DMS53 (cell line): ENCODE measurements around the gene CFD.
"Not testable (repeated sequence)": the region's sequence is repeated elsewhere in the genome, so short reads cannot be mapped to it uniquely, and the experiment has no call there.

Experiments used
- DNase-seq: peaks from one replicate; lab custom pipeline; 2025; lab: John Stamatoyannopoulos, UW

Gene CFD

DNA sequence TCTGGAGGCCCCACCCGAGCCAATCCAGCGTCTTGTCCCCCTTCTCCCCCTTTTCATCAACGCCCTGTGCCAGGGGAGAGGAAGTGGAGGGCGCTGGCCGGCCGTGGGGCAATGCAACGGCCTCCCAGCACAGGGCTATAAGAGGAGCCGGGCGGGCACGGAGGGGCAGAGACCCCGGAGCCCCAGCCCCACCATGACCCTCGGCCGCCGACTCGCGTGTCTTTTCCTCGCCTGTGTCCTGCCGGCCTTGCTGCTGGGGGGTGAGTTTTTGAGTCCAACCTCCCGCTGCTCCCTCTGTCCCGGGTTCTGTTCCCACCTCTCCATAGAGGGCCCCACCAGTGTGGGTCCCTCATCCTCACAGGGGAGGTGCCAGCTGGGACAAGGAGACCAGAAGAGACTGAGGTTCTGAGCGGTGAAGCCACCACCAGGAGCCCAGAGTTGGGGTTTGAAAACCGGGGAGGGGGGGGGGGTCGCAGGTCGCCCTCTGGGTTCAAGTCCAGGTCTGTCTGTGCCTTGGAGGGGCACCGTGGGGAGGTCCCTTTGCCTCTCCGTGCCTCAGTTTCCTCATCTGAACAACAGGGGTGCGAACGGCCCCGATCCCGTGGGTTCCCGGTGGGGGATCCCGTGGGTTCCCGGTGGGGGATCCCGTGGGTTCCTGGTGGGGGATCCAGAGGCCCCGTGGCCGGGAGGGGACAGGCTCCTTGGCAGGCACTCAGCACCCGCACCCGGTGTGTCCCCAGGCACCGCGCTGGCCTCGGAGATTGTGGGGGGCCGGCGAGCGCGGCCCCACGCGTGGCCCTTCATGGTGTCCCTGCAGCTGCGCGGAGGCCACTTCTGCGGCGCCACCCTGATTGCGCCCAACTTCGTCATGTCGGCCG lies 7.1 kb upstream of the CFD start, which contains the start of gene ELANE:
Gene ELANE (plus strand): TSS at position 168 of the 878 bp plus-strand sequence. CDS start 26 bp downstream, at position 194.
- no peak for DNase-seq

DNA sequence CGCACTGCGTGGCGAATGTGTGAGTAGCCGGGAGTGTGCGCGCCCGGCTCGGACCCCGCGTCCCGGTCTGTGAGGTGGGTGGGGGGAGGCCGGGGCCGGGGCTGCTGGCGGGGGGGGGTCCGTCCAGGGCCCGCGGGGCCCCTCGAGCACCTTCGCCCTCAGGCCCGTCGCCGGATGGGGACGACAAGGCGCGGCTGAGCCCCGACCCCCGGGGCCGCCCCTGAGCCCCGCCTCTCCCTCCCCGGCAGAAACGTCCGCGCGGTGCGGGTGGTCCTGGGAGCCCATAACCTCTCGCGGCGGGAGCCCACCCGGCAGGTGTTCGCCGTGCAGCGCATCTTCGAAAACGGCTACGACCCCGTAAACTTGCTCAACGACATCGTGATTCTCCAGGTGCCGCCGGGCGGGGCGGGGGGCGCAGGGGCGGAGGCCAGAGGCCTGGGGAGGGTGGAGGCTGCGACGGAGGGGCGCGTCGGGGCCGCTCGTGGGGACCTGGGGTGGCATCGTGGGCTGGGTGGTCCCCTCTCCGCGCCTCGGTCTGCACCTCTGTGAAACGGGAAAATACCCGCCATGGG lies 6.4 kb upstream of the CFD start:
- no peak for DNase-seq

DNA sequence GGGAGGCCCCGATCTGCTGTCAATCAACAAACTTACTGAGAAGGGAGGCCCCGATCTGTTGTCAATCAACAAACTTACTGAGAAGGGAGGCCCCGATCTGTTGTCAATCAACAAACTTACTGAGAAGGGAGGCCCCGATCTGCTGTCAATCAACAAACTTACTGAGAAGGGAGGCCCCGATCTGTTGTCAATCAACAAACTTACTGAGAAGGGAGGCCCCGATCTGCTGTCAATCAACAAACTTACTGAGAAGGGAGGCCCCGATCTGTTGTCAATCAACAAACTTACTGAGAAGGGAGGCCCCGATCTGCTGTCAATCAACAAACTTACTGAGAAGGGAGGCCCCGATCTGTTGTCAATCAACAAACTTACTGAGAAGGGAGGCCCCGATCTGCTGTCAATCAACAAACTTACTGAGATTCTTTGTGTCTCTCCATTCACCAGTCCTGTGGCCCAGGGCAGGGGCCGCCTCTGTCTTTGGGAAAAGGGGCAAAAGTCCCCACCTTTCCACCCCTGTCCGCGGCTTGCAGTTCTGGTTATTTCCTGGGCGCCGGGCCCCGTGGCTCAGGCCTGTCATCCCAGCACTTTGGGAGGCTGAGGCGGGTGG lies 5.7 kb upstream of the CFD start:
- DNase-seq, result not testable (repeated sequence)

DNA sequence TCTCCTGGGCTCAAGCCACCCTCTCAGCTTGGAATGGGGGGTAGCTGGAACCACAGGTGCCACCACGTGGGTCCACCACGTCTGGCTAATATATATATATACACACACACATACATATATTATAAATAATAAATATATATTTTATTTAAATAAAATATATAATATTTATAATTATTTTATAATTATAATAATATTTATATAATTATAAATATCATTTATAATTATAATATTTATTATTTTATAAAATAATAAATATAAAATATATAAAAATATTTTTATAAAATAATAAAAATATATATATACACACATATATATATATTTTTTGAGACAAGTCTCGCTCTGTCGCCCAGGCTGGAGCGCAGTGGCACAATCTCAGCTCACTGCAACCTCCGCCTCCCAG lies 4.9 kb upstream of the CFD start:
- DNase-seq, result no peak

DNA sequence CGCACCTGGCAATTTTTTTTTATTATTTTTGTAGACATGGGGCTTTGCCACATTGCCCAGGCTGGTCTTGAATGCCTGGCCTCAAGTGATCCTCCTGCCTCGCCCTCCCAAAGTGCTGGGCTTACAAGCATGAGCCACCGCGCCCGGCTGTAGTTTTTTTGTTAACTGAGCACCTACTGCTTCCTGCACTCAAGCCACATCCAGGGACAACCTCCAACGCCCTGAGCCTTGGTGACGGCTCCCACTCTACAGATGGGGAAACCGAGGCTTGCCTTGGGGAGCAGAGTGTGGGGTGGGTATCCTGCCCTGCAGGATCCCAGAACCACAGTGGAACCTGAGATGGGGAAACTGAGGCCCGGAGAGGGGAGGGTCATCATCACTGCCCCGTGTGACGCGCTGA lies 4.3 kb upstream of the CFD start:
- no peak for DNase-seq

DNA sequence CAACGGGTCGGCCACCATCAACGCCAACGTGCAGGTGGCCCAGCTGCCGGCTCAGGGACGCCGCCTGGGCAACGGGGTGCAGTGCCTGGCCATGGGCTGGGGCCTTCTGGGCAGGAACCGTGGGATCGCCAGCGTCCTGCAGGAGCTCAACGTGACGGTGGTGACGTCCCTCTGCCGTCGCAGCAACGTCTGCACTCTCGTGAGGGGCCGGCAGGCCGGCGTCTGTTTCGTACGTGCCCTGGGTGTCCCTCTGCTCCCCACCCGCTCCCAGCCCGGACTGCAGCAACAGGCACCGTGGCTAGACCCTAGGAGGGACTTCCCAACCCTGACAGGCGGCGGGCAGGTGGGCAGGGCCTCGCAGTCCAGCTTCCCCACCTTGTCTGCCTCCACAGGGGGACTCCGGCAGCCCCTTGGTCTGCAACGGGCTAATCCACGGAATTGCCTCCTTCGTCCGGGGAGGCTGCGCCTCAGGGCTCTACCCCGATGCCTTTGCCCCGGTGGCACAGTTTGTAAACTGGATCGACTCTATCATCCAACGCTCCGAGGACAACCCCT lies 3.8 kb upstream of the CFD start:
- DNase-seq, result peak; percentile 58

DNA sequence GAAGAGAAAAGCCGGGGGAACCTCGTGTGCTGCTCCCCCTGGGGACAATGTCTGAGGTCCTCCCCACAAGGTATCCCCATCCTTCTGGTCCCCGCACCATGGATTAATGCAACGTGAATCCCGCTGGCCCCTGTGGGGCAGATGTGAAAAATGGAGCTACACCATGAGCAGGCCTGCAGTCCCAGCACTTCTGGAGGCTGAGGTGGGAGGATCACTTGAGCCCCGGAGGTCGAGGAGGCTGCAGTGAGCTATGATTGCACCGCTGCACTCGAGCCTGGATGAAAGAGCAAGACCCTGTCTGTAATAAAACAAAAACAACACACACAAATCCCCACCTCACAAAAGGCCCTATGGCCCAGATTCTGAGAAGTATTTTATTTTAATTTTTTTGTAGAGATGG lies 1.2 kb upstream of the CFD start:
- DNase-seq, result no peak

DNA sequence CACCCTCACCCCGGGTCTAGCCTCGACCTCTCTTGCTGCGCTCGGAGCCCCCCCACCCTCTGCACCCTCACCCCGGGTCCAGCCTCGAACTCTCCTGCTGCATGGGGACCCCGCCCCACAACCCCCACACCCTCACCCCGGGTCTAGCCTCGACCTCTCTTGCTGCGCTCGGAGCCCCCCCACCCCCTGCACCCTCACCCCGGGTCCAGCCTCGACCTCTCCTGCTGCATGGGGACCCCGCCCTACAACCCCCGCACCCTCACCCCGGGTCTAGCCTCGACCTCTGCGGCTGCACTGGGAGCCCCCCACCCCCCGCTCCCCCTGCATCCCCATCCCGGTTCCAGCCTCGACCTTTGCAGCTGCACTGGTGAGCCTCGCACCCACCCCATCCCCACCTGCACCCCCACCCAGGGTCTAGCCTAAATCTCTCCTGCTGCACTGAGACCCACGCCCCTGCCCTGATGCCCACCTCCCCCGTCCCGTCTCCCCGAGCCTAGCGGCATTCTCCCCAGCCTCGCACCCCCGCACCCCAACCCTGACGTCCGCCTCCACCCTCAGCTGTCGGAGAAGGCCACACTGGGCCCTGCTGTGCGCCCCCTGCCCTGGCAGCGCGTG lies 1.8 kb downstream of the CFD start:
- no peak for DNase-seq

DNA sequence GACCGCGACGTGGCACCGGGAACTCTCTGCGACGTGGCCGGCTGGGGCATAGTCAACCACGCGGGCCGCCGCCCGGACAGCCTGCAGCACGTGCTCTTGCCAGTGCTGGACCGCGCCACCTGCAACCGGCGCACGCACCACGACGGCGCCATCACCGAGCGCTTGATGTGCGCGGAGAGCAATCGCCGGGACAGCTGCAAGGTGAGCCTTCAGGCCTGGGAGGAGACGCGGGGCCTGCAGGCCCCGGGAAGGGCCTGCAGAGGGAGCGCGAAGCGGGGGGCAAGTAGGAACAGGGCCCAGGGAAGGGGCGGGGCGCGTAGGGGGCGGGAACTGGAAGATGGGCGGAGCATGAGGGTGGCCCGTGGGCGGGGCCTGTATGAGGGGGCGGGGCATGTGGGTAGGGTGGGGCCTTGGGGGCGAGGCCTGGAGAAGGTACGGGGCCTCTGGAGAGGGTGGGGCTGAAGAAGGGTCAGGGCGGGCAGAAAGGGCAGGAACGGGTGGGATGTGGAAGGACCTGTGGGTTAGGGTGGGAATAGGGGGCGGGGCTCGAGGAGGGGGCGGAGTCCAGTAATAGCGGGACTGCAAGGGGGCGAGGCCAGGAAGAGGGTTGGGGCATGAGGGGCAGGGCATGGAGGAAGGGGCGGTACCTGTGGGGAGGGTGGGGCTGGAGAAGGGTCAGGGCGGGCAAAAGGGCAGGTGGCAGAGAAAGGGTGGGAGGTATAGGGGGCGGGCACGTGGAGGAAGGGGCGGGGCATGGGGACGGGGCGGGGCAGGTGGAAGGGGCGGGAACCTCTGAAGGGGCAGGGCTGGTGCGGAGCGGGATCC lies 2.5 kb downstream of the CFD start:
- peak; percentile 74 for DNase-seq

DNA sequence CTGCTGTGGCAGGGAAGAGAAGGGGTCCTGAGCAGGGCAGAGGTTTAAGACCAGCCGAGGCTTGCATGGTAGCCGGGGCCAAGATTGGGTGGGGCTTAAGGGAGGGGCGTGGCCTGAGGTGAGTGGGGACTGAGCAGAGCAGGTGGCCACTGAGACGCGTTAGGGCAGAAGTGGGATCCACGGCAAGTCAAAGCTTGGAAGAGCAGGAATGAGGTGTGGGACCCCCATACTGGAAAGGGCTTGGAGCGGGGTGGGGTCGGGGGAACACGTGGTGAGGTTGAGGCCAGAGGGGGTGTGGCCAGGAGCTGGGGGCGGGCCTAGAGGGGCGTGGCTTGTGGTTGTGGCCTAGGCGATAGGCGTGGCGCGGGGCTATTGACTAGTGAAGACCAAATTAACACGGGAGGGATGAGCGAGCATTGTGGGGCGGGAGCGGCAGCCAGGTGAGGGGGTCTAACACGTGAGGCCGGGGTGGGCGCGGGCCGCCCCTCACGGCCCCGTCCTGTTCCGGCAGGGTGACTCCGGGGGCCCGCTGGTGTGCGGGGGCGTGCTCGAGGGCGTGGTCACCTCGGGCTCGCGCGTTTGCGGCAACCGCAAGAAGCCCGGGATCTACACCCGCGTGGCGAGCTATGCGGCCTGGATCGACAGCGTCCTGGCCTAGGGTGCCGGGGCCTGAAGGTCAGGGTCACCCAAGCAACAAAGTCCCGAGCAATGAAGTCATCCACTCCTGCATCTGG lies 3.3 kb downstream of the CFD start:
- peak; percentile 57 for DNase-seq

DNA sequence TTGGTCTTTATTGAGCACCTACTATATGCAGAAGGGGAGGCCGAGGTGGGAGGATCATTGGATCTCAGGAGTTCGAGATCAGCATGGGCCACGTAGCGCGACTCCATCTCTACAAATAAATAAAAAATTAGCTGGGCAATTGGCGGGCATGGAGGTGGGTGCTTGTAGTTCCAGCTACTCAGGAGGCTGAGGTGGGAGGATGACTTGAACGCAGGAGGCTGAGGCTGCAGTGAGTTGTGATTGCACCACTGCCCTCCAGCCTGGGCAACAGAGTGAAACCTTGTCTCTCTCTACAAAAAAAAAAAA lies 3.8 kb downstream of the CFD start:
- no peak for DNase-seq

DNA sequence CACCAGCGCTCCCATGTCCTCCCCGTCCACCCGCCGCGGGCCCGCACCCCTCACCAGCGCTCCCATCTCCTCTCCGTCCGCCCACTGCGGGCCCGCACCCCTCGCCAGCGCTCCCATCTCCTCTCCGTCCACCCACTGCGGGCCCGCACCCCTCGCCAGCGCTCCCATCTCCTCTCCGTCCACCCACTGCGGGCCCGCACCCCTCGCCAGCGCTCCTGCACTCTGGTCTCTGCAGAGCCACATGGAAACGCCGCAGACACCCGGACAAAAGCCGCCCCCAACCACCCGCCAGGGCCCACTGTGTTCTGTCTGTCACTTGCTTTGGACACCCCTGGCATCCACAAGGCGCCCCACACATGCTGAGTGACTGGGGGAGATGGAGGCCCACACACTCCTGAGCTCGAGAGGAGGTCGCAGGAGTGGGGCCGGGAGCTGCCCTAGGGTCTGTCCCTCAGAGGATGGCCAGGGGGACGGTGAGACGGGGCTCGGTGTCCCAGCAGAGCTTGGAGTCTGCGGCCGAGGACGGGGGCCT lies 7.4 kb downstream of the CFD start:
- DNase-seq, result no peak

DNA sequence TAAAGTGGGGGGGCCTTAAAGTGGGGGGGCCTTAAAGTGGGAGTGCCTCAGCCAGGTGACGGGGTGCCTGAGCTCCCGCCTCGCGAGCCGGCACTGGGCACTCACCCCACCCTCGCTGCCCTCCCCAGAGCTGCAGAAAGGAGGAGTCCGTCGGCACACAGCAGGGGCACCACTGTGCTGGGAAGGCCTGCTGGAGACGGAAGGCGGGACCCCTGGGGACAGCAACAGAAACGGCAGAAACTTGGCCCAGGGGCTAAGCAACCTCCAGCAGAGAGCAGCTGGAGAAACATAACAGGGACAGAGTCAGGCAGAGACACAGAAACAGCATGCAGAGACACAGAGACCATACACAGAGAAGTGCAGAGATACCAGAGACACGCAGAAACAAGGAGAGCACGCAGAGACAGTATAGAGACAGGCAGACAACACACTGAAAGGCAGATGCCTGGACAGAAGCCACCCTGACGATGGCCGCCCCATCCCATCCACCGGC lies 7.9 kb downstream of the CFD start:
- no peak for DNase-seq

DNA sequence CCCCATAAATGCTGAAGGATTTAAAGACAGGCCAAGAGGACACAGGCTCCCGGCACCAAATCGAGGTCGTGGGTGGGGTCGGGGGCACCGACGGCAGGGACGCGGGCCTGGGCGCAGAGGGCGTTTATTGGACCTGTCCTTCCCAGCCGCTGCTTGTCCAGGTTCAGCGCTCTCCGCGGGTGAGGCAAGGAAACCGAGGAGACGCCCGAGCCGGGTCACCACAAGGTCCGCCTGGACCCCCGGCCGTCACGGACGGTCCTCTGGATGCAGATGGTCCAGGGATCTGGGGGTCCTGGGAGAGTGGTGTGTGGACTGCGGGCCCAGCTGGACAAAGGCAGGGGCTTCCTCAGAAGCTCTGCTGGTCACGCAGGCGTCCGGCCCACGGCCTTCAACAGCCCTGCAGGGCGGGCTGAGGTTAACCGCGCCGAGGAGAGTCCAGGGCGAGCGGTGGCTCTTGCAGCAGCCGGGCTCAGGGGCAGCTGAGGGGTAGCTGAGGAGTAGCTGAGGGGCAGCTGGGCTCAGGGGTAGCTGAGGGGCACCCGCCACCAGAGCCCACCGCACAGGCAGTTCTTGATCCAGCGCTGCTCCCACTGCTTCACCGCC lies 8.5 kb downstream of the CFD start:
- DNase-seq, result no peak

DNA sequence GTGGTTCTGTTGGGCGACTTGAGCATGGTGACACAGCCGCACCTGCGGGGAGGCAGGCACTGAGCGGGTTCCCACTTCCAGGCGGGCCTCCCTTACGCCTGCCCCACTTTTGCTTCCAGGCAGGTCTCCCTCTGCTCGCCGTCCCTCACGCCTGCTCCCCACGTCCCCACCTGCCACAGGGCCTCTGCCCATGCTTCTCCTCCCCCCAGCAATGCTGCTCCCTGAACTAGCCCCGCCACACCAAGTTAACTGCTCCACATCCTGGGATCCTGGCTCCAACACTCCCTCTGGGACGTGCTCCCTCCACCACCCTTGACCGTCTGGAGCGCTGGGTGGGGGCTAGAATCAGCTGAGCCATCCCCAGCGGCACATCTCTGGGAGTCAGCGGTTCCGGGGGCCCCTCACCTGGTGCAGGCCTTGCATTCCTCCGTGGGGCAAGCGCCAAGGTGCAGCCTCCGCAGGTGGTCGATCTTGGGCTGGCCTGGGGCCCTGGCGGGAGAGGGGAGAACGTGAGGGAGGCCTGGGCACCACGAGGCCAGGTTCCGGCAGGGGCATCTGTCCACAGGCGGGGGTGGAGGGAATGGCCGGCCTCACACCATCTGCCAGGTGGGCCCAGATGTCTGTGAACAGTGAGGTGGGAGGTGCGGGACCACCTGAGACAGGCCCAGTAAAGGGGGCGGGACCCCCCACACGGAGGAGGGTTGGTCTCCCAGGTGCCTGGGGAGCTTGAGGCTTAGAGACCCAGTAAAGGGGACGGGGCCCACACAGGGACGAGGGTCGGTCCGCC lies 9.2 kb downstream of the CFD start:
- no peak for DNase-seq

DNA sequence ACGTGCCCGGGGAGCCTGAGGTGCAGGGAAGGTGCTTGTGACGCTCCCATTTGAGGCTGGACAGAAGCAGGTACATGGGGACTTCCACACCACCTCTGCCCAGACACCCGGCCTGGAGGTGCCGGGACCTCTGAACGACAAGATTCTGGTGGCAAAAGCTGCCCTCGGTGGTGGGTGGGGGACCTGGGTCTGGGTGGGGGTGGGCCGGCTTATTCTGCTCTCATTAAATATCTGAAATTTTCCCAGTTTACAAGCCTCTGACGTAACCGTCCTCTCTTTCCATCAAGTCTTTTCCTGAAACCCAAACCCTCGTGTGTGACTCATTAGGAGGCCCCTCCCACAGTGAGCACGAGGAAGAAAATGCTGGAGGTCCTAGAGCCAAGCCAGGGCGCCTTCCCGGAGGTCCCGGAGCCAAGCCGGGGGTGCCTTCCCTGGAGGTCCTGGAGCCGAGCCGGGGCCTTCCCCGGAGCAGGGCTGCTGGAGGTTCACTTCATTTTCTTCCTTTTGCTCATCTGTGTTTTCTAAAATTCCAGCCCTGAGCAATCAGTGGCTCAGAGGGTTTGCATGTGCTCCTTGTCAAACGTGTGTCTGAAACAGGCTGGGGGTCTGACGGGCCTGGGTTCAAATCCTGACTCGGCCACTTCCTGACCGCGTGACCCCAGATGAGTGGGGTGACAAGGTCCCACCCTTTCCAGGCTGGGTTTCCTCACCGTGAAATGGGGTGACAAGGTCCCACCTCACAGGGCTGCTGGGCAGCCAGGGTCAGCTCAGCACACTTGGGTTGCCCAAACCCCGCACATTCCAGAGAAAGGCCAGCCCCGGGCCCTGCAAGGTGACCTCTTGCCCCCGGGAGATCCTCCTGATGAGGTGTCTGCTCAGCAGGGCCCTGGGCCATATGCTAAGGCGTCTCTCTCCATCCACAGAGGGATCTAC lies 10.0 kb downstream of the CFD start:
- peak; percentile 43 for DNase-seq

DNA sequence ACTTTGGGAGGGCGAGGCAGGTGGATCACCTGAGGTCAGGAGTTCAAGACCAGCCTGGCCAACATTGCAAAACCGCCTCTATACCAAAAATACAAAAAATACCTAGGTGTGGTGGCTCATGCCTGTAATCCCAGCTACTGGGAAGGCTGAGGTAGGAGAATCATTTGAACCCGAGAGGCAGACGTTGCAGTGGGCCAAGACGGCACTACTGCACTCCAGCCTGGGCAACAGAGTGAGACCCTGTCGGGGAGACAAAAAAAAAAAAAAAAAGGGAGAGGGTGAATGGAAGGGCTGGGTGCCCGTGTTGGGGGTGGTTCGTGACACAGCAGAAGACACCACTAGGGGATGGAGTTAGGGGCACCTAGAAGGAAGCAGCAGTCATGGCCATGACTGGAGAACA lies 10.8 kb downstream of the CFD start:
- no peak for DNase-seq

DNA sequence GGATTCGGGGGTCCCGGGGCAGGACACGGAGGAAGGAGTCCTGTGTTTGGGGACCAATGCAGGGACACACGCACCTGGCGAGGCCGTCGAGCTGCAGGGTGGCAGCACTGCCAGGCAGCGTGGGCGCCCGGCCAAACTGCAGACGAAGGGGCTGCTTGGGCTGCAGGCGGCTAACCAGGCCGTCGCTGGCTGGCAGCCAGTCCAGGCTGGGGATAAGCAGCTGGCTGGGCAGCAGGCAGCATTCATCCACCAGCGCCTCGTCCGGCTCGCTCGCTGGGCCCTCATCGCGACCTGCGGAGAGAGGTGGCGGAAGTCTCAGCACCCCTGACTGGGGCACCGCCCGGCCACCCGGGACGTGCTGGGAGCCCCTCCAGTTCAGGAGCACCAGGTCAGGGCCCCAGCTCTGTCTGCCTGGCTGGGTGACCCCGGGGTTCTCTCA lies 11.5 kb downstream of the CFD start:
- no peak for DNase-seq
